SK-N-SH (cell line): ENCODE measurements around the gene SYNGR2. TPM values are rescaled to one million over a fixed set of nuclear protein-coding genes. Genes with fewer than 3 reads are reported as not detected.

Experiments used
- CTCF ChIA-PET: fragments of 300-600, 350-600 bp; formaldehyde crosslinking; extraction: SDS; loops from one replicate; lab custom pipeline; 2021; lab: Yijun Ruan, JAX
- POLR2A ChIA-PET: fragments of 350-600 bp; sonication (Branson Sonifier 250); formaldehyde crosslinking; extraction: SDS; loops from one replicate; lab custom pipeline; 2020; ENCODE audit warnings: antibody characterized with exemption, inconsistent platforms; lab: Yijun Ruan, JAX
- DNase-seq: peaks from one replicate; pipeline ENCODE4 v3.0.0; 2012
- H2AFZ ChIP-seq: fragments of 200-600 bp; sonication (generic); 2 replicates; pipeline ENCODE4 v1.8.1; 2016; ENCODE audit warnings: antibody characterized with exemption, mild to moderate bottlenecking, low read depth
- H3F3A ChIP-seq: fragments of 200-600 bp; sonication (generic); replicated peaks from 2 replicates; pipeline ENCODE3; 2016; ENCODE audit warnings: antibody characterized with exemption, mild to moderate bottlenecking; ENCODE audit not compliant: insufficient read depth
- H3K27ac ChIP-seq, 2 experiments: fragments of 200-500 bp in 1 of 2; fragments of 200-600 bp in 1 of 2; sonication (Bioruptor generic) in 1 of 2; sonication (generic), shearing (Covaris generic) in 1 of 2; 2 replicates each; pipeline versions ENCODE4 v1.5.1 to v1.6.1; 2014 to 2016; ENCODE audit warnings: low read depth in 2 of 2, inconsistent platforms in 1 of 2, low read length in 1 of 2, mild to moderate bottlenecking in 1 of 2, mixed read lengths in 1 of 2
- H3K27me3 ChIP-seq: fragments of 200-600 bp; sonication (generic), shearing (Covaris generic); 2 replicates; pipeline ENCODE4 v1.6.1; 2016; ENCODE audit warnings: mixed run types; ENCODE audit not compliant: insufficient read depth
- H3K36me3 ChIP-seq, 2 experiments: fragments of 200-500 bp in 1 of 2; fragments of 200-600 bp in 1 of 2; sonication (Bioruptor generic) in 1 of 2; sonication (generic) in 1 of 2; replicated peaks in 1 of 2; 2 replicates each; pipeline versions ENCODE3 to v1.5.1; 2014 to 2016; ENCODE audit warnings: low read length in 1 of 2, mild to moderate bottlenecking in 1 of 2; ENCODE audit not compliant: insufficient read depth in 2 of 2, control insufficient read depth in 1 of 2
- H3K4me1 ChIP-seq, 2 experiments: fragments of 200-500 bp in 1 of 2; fragments of 200-600 bp in 1 of 2; sonication (Bioruptor generic) in 1 of 2; sonication (generic), shearing (Covaris generic) in 1 of 2; 2 replicates each; pipeline versions ENCODE4 v1.5.1 to v1.6.1; 2014 to 2016; ENCODE audit warnings: low read depth in 1 of 2, low read length in 1 of 2, mixed run types in 1 of 2; ENCODE audit not compliant: insufficient read depth in 2 of 2, control insufficient read depth in 1 of 2
- H3K4me2 ChIP-seq: fragments of 200-600 bp; sonication (generic), shearing (Covaris generic); 2 replicates; pipeline ENCODE4 v1.6.1; 2017; ENCODE audit warnings: mixed run types
- H3K4me3 ChIP-seq, 2 experiments: fragments of 200-500 bp in 1 of 2; fragments of 200-600 bp in 1 of 2; sonication (Bioruptor generic) in 1 of 2; sonication (generic), shearing (Covaris generic) in 1 of 2; 2 replicates each; pipeline versions ENCODE4 v1.5.1 to v1.8.1; 2014 to 2016; ENCODE audit warnings: low read depth in 2 of 2, inconsistent platforms in 1 of 2, low read length in 1 of 2, mild to moderate bottlenecking in 1 of 2, mixed read lengths in 1 of 2, moderate library complexity in 1 of 2
- H3K79me2 ChIP-seq: fragments of 200-600 bp; sonication (generic); 2 replicates; pipeline ENCODE4 v1.8.1; 2017; ENCODE audit warnings: mild to moderate bottlenecking; ENCODE audit not compliant: insufficient read depth
- H3K9ac ChIP-seq: fragments of 200-600 bp; sonication (generic); 2 replicates; pipeline ENCODE4 v1.6.1; 2017; ENCODE audit warnings: mixed run types
- H3K9me2 ChIP-seq: fragments of 200-600 bp; sonication (generic); 2 replicates; pipeline ENCODE4 v1.6.1; 2017; ENCODE audit warnings: mixed run types
- H3K9me3 ChIP-seq: fragments of 200-600 bp; sonication (generic); 2 replicates; pipeline ENCODE4 v1.6.1; 2017; ENCODE audit warnings: mixed run types, mild to moderate bottlenecking, moderate library complexity
- H4K20me1 ChIP-seq: fragments of 200-600 bp; sonication (generic); 2 replicates; pipeline ENCODE4 v1.6.1; 2017; ENCODE audit warnings: mild to moderate bottlenecking, mixed run types; ENCODE audit not compliant: insufficient read depth
- CHD2 ChIP-seq: fragments of 150-350 bp; IDR thresholded peaks from 2 replicates; pipeline ENCODE4 v1.6.1; 2018; ENCODE audit warnings: low read length; ENCODE audit not compliant: partially characterized antibody
- FOSL2 ChIP-seq: IDR thresholded peaks from 2 replicates; pipeline ENCODE4 v1.4.0; 2012; ENCODE audit warnings: low read depth, mild to moderate bottlenecking, moderate library complexity, borderline replicate concordance
- FOXM1 ChIP-seq: IDR thresholded peaks from 2 replicates; pipeline ENCODE4 v1.4.0; 2012; ENCODE audit warnings: low read depth, mild to moderate bottlenecking
- GABPA ChIP-seq: IDR thresholded peaks from 2 replicates; pipeline ENCODE4 v1.4.0; 2012; ENCODE audit warnings: low read depth, mild to moderate bottlenecking
- JUND ChIP-seq: IDR thresholded peaks from 2 replicates; pipeline ENCODE4 v1.4.0; 2012
- MEF2A ChIP-seq: IDR thresholded peaks from 2 replicates; pipeline ENCODE4 v1.4.0; 2012; ENCODE audit warnings: low read depth, borderline replicate concordance
- RXRA ChIP-seq: IDR thresholded peaks from 2 replicates; pipeline ENCODE4 v1.4.0; 2012; ENCODE audit warnings: low read depth, mild to moderate bottlenecking, borderline replicate concordance
- SIN3A ChIP-seq: IDR thresholded peaks from 2 replicates; pipeline ENCODE4 v1.6.1; 2012; ENCODE audit warnings: low read depth, mild to moderate bottlenecking, low read length, moderate library complexity, borderline replicate concordance
- SMC3 ChIP-seq: IDR thresholded peaks from 2 replicates; pipeline ENCODE4 v1.6.1; 2012; ENCODE audit warnings: low read depth, low read length, improper control_type of control experiment
- TAF1 ChIP-seq: IDR thresholded peaks from 2 replicates; pipeline ENCODE4 v1.6.1; 2012; ENCODE audit warnings: low read depth, mild to moderate bottlenecking, low read length, moderate library complexity, borderline replicate concordance
- TCF12 ChIP-seq: IDR thresholded peaks from 2 replicates; pipeline ENCODE4 v1.4.0; 2012
- TEAD4 ChIP-seq: IDR thresholded peaks from 2 replicates; pipeline ENCODE4 v1.4.0; 2012; ENCODE audit warnings: mild to moderate bottlenecking, borderline replicate concordance; ENCODE audit not compliant: insufficient read depth
- YY1 ChIP-seq: IDR thresholded peaks from 2 replicates; pipeline ENCODE4 v1.4.0; 2012; ENCODE audit warnings: low read depth, mild to moderate bottlenecking
- WGBS: methylation state at CpG from one replicate; pipeline ENCODE4 v1.1.6; 2017; ENCODE audit warnings: low lambda C conversion rate; 5-methylcytosine and 5-hydroxymethylcytosine counted together
- polyA plus RNA-seq, 3 experiments: library from polyadenylated mRNA; depleted of rRNA; stranded (reverse); fragments of >200 nt; gene quantifications; 2 replicates each; pipeline ENCODE4 v1.2.3, GENCODE V29; 2012
- TF ChIP-seq, protein P1 (sequence below): IDR thresholded peaks from 2 replicates; pipeline ENCODE4; 2012
- TF ChIP-seq, protein P2 (sequence below): IDR thresholded peaks from 2 replicates; pipeline ENCODE4 v1.4.0; 2012; ENCODE audit warnings: low read depth, borderline replicate concordance
- TF ChIP-seq, protein P3 (sequence below): fragments of 150-350 bp; IDR thresholded peaks from 2 replicates; pipeline ENCODE4 v1.6.1; 2016; ENCODE audit warnings: mild to moderate bottlenecking, low read depth, low read length
- TF ChIP-seq, protein P4 (sequence below): IDR thresholded peaks from 2 replicates; pipeline ENCODE4 v1.6.1; 2012; ENCODE audit warnings: mild to moderate bottlenecking, low read depth, low read length, moderate library complexity

SYNGR2 gene
- polyA plus RNA-seq, 1 of the 3 experiments (the other 2 are of a cell fraction) = 181 TPM

DNA sequence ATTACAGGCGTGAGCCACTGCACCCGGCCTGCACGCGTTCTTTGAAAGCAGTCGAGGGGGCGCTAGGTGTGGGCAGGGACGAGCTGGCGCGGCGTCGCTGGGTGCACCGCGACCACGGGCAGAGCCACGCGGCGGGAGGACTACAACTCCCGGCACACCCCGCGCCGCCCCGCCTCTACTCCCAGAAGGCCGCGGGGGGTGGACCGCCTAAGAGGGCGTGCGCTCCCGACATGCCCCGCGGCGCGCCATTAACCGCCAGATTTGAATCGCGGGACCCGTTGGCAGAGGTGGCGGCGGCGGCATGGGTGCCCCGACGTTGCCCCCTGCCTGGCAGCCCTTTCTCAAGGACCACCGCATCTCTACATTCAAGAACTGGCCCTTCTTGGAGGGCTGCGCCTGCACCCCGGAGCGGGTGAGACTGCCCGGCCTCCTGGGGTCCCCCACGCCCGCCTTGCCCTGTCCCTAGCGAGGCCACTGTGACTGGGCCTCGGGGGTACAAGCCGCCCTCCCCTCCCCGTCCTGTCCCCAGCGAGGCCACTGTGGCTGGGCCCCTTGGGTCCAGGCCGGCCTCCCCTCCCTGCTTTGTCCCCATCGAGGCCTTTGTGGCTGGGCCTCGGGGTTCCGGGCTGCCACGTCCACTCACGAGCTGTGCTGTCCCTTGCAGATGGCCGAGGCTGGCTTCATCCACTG is 45.8 kb downstream of the SYNGR2 start, which contains the start of gene BIRC5 (continued):
- TF ChIP-seq SMC3 = no peak
- TF ChIP-seq FOXM1 = peak; percentile 86
- peak; percentile 95 for TF ChIP-seq CHD2
- TF ChIP-seq, protein P1, sequence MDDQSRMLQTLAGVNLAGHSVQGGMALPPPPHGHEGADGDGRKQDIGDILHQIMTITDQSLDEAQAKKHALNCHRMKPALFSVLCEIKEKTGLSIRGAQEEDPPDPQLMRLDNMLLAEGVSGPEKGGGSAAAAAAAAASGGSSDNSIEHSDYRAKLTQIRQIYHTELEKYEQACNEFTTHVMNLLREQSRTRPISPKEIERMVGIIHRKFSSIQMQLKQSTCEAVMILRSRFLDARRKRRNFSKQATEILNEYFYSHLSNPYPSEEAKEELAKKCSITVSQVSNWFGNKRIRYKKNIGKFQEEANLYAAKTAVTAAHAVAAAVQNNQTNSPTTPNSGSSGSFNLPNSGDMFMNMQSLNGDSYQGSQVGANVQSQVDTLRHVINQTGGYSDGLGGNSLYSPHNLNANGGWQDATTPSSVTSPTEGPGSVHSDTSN = peak; percentile 15; the same call in 1 of the 2 replicates
- TF ChIP-seq TEAD4 = no peak
- peak; percentile 39; the same call in 1 of the 2 replicates for TF ChIP-seq GABPA
- peak; percentile 82 for TF ChIP-seq YY1
- no peak for TF ChIP-seq JUND
- TF ChIP-seq, protein P2, sequence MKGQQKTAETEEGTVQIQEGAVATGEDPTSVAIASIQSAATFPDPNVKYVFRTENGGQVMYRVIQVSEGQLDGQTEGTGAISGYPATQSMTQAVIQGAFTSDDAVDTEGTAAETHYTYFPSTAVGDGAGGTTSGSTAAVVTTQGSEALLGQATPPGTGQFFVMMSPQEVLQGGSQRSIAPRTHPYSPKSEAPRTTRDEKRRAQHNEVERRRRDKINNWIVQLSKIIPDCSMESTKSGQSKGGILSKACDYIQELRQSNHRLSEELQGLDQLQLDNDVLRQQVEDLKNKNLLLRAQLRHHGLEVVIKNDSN = no peak
- TF ChIP-seq RXRA = no peak
- TF ChIP-seq, protein P3, sequence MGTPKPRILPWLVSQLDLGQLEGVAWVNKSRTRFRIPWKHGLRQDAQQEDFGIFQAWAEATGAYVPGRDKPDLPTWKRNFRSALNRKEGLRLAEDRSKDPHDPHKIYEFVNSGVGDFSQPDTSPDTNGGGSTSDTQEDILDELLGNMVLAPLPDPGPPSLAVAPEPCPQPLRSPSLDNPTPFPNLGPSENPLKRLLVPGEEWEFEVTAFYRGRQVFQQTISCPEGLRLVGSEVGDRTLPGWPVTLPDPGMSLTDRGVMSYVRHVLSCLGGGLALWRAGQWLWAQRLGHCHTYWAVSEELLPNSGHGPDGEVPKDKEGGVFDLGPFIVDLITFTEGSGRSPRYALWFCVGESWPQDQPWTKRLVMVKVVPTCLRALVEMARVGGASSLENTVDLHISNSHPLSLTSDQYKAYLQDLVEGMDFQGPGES = no peak
- peak; percentile 89 for TF ChIP-seq TAF1
- TF ChIP-seq FOSL2 = peak; percentile 10; the same call in 1 of the 2 replicates
- TF ChIP-seq MEF2A = no peak
- TF ChIP-seq SIN3A = peak; percentile 100
- TF ChIP-seq TCF12 = peak; percentile 31; the same call in 1 of the 2 replicates

DNA sequence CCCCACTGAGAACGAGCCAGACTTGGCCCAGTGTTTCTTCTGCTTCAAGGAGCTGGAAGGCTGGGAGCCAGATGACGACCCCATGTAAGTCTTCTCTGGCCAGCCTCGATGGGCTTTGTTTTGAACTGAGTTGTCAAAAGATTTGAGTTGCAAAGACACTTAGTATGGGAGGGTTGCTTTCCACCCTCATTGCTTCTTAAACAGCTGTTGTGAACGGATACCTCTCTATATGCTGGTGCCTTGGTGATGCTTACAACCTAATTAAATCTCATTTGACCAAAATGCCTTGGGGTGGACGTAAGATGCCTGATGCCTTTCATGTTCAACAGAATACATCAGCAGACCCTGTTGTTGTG is 46.3 kb downstream of the SYNGR2 start:
- peaks cover 4% of the 10 kb centered on the region; the same call in 1 of the 2 replicates for H4K20me1 ChIP-seq
- H3K27ac ChIP-seq = peak overlapping the region; percentile 29 to 39; a peak in 3 of 4 replicates
- 2% methylated on average over 5 of the region's 5 CpGs for WGBS
- TF ChIP-seq, protein P3 = no peak
- TF ChIP-seq, protein P4, sequence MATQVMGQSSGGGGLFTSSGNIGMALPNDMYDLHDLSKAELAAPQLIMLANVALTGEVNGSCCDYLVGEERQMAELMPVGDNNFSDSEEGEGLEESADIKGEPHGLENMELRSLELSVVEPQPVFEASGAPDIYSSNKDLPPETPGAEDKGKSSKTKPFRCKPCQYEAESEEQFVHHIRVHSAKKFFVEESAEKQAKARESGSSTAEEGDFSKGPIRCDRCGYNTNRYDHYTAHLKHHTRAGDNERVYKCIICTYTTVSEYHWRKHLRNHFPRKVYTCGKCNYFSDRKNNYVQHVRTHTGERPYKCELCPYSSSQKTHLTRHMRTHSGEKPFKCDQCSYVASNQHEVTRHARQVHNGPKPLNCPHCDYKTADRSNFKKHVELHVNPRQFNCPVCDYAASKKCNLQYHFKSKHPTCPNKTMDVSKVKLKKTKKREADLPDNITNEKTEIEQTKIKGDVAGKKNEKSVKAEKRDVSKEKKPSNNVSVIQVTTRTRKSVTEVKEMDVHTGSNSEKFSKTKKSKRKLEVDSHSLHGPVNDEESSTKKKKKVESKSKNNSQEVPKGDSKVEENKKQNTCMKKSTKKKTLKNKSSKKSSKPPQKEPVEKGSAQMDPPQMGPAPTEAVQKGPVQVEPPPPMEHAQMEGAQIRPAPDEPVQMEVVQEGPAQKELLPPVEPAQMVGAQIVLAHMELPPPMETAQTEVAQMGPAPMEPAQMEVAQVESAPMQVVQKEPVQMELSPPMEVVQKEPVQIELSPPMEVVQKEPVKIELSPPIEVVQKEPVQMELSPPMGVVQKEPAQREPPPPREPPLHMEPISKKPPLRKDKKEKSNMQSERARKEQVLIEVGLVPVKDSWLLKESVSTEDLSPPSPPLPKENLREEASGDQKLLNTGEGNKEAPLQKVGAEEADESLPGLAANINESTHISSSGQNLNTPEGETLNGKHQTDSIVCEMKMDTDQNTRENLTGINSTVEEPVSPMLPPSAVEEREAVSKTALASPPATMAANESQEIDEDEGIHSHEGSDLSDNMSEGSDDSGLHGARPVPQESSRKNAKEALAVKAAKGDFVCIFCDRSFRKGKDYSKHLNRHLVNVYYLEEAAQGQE = 0 out of 2 replicates have a peak, but pooled peaks have one; percentile 3
- no peaks in the 10 kb centered on the region for H3K9me3 ChIP-seq
- H3K9ac ChIP-seq = peak overlapping the region; percentile 92
- no peak for DNase-seq
- H3K27me3 ChIP-seq = no peaks in the 10 kb centered on the region
- H3K4me2 ChIP-seq = peak overlapping the region; percentile 98
- POLR2A ChIA-PET = no interaction called here
- peak overlapping the region; percentile 62 to 87 for H3K4me3 ChIP-seq
- no peaks in the 10 kb centered on the region for H3F3A ChIP-seq
- peaks cover 0 to 18% of the 10 kb centered on the region in 2 experiments for H3K36me3 ChIP-seq
- CTCF ChIA-PET = interaction anchor here (0.7 to 0.8 kb wide), 2 partner anchors 8 to 28 kb away, joined by 3 to 4 read pairs; partner anchors contain the start of gene TK1
- peak overlapping the region; percentile 84 for H2AFZ ChIP-seq
- H3K4me1 ChIP-seq = peaks cover 7 to 12% of the 10 kb centered on the region in 2 experiments; a peak in 2 of 4 replicates
- no peaks in the 10 kb centered on the region for H3K9me2 ChIP-seq
- peaks cover 57% of the 10 kb centered on the region for H3K79me2 ChIP-seq
